Panc1 (cell line): Measurements from ENCODE around the gene DACH1. TPM values are rescaled to one million over a fixed set of nuclear protein-coding genes. Genes with fewer than 3 reads are reported as not detected.

Experiments used
- ATAC-seq: fragments of 200-7000 bp; cut with Tn5 transposase; 2 replicates; pipeline ENCODE4 v1.9.1; 2020; ENCODE audit warnings: mild to moderate bottlenecking, moderate library complexity
- BruUV-seq: library from RNA; stranded (reverse); fragments of 400-500 nt; replicated peaks from 2 replicates; lab custom pipeline; 2021; lab: Mats Ljungman, UMichigan
- CTCF ChIA-PET: fragments of 300-600 bp; sonication (Branson Sonifier 250); formaldehyde crosslinking; loops from one replicate; lab custom pipeline; 2022; ENCODE audit warnings: antibody characterized with exemption; lab: Charles Lee
- POLR2A ChIA-PET: fragments of 300-600 bp; sonication (Branson Sonifier 250); formaldehyde crosslinking; loops from one replicate; lab custom pipeline; 2022; ENCODE audit warnings: antibody characterized with exemption; lab: Charles Lee
- DNase-seq: peaks from one replicate; pipeline ENCODE4 v3.0.0-alpha.2; 2010; ENCODE audit warnings: low read depth, low spot score
- H3K27ac ChIP-seq: 2 replicates; pipeline ENCODE4 v1.5.1; 2011; ENCODE audit warnings: mild to moderate bottlenecking, low read length, inconsistent platforms
- H3K27me3 ChIP-seq: fragments of 200-500 bp; sonication (Bioruptor generic); 2 replicates; pipeline ENCODE4 v1.6.0; 2014; ENCODE audit warnings: low read length, inconsistent platforms; ENCODE audit not compliant: control insufficient read depth, insufficient read depth
- H3K36me3 ChIP-seq: fragments of 200-500 bp; sonication (Bioruptor generic); 2 replicates; pipeline ENCODE4 v1.5.1; 2014; ENCODE audit warnings: inconsistent platforms, mild to moderate bottlenecking, low read length, moderate library complexity; ENCODE audit not compliant: control insufficient read depth, insufficient read depth
- H3K4me1 ChIP-seq: 2 replicates; pipeline ENCODE4 v1.5.1; 2011; ENCODE audit warnings: inconsistent platforms, mild to moderate bottlenecking, low read length, moderate library complexity; ENCODE audit not compliant: control insufficient read depth, insufficient read depth
- H3K4me3 ChIP-seq, 2 experiments: 2 replicates each; pipeline ENCODE4 v1.5.1; 2011 to 2012; ENCODE audit warnings: low read depth in 2 of 2, low read length in 2 of 2, mild to moderate bottlenecking in 2 of 2, inconsistent platforms in 1 of 2, moderate library complexity in 1 of 2
- H3K9me3 ChIP-seq: fragments of 200-500 bp; sonication (Bioruptor generic); 2 replicates; pipeline ENCODE4 v1.5.1; 2014; ENCODE audit warnings: low read depth, mild to moderate bottlenecking, inconsistent platforms, low read length, moderate library complexity; ENCODE audit not compliant: control insufficient read depth, insufficient read depth
- POLR2AphosphoS5 ChIP-seq: IDR thresholded peaks from 2 replicates; pipeline ENCODE4 v1.6.1; 2012; ENCODE audit warnings: mild to moderate bottlenecking, low read depth, low read length, moderate library complexity
- SIN3A ChIP-seq: IDR thresholded peaks from 2 replicates; pipeline ENCODE4 v1.6.1; 2012; ENCODE audit warnings: low read depth, mild to moderate bottlenecking, low read length, moderate library complexity, borderline replicate concordance; ENCODE audit not compliant: insufficient read depth
- TCF7L2 ChIP-seq: IDR thresholded peaks from 2 replicates; pipeline ENCODE4 v1.6.1; 2011; ENCODE audit warnings: mild to moderate bottlenecking, low read depth, low read length, inconsistent platforms
- in situ Hi-C: cut with HindIII; loops from 2 replicates; pipeline ENCODE4 v1.10.0; 2016; ENCODE audit warnings: low sequenced_read_pairs, low pct_unique_long_range_greater_than_20kb
- intact Hi-C: fragments of 100-400 bp; cut with micrococcal nuclease; formaldehyde crosslinking; loops from one replicate; pipeline ENCODE4 v1.10.0; 2022; ENCODE audit not compliant: unreplicated experiment
- total RNA-seq: library from RNA; stranded (reverse); gene quantifications from one replicate; pipeline ENCODE4 v1.2.1, GENCODE V29; 2021; ENCODE audit not compliant: unreplicated experiment
- TF ChIP-seq, protein P1 (sequence below), 2 experiments: IDR thresholded peaks; 2 replicates each; pipeline ENCODE4 v1.6.1; 2011 to 2012; ENCODE audit warnings: low read depth in 2 of 2, control low read depth in 1 of 2, low read length in 1 of 2, mild to moderate bottlenecking in 1 of 2, moderate library complexity in 1 of 2; ENCODE audit not compliant: insufficient read depth in 1 of 2
- TF ChIP-seq, protein P2 (sequence below): fragments of 450-650 bp; IDR thresholded peaks from 2 replicates; pipeline ENCODE4 v1.5.1; 2017; ENCODE audit warnings: mild to moderate bottlenecking

DACH1 gene
- total RNA-seq, 1 experiment from 2014 or later = 0.54 TPM

- no TSS peak for BruUV-seq
- no peaks in the 10 kb centered on the region for H3K9me3 ChIP-seq
- ATAC-seq (no peak), DNase-seq (no peak)
- CTCF ChIA-PET = no interaction called here
- H3K4me1 ChIP-seq = no peaks in the 10 kb centered on the region
- H3K27ac ChIP-seq = no peak overlapping the region
- in situ Hi-C loops = no loop called here
- H3K36me3 ChIP-seq = no peaks in the 10 kb centered on the region
- TF ChIP-seq, protein P1, sequence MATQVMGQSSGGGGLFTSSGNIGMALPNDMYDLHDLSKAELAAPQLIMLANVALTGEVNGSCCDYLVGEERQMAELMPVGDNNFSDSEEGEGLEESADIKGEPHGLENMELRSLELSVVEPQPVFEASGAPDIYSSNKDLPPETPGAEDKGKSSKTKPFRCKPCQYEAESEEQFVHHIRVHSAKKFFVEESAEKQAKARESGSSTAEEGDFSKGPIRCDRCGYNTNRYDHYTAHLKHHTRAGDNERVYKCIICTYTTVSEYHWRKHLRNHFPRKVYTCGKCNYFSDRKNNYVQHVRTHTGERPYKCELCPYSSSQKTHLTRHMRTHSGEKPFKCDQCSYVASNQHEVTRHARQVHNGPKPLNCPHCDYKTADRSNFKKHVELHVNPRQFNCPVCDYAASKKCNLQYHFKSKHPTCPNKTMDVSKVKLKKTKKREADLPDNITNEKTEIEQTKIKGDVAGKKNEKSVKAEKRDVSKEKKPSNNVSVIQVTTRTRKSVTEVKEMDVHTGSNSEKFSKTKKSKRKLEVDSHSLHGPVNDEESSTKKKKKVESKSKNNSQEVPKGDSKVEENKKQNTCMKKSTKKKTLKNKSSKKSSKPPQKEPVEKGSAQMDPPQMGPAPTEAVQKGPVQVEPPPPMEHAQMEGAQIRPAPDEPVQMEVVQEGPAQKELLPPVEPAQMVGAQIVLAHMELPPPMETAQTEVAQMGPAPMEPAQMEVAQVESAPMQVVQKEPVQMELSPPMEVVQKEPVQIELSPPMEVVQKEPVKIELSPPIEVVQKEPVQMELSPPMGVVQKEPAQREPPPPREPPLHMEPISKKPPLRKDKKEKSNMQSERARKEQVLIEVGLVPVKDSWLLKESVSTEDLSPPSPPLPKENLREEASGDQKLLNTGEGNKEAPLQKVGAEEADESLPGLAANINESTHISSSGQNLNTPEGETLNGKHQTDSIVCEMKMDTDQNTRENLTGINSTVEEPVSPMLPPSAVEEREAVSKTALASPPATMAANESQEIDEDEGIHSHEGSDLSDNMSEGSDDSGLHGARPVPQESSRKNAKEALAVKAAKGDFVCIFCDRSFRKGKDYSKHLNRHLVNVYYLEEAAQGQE (IDR thresholded peaks at IDR 0.05; ENCODE audit: insufficient read depth in 1 of 2, low read depth in 2 of 2, low read length in 1 of 2) = no peak
- TF ChIP-seq, protein P2, sequence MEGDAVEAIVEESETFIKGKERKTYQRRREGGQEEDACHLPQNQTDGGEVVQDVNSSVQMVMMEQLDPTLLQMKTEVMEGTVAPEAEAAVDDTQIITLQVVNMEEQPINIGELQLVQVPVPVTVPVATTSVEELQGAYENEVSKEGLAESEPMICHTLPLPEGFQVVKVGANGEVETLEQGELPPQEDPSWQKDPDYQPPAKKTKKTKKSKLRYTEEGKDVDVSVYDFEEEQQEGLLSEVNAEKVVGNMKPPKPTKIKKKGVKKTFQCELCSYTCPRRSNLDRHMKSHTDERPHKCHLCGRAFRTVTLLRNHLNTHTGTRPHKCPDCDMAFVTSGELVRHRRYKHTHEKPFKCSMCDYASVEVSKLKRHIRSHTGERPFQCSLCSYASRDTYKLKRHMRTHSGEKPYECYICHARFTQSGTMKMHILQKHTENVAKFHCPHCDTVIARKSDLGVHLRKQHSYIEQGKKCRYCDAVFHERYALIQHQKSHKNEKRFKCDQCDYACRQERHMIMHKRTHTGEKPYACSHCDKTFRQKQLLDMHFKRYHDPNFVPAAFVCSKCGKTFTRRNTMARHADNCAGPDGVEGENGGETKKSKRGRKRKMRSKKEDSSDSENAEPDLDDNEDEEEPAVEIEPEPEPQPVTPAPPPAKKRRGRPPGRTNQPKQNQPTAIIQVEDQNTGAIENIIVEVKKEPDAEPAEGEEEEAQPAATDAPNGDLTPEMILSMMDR = no peak
- TF ChIP-seq SIN3A (no peak), TCF7L2 (no peak), POLR2AphosphoS5 (no peak)
- no peak overlapping the region for H3K4me3 ChIP-seq
- POLR2A ChIA-PET = no interaction called here
- intact Hi-C loops = no loop called here
- no peaks in the 10 kb centered on the region for H3K27me3 ChIP-seq
Observed at GRCh38 chr13:71808708-71809107, 58.3 kb downstream of the DACH1 start.

DNA sequence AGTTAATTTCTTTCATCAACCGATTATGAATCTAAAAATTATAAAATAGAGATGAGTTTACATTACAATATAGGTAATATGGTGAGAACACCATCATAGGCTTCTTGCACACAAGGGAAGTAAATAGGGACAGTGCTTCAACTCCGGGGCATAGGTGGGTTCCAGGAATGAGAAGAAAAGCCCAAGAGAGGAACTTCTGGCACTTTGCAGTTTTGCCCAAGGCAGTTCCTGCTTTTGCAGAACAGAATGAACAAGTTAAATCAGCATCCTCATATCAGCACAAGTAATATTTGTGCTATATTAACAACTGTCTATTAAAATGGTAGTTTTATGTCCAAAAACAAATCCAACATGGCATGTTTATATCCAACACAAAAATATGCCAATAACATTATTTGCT is 60.1 kb downstream of the DACH1 start:
- H3K27me3 ChIP-seq = no peaks in the 10 kb centered on the region

More for the DNA sequence above, 60.1 kb downstream of the DACH1 start:
- BruUV-seq = no TSS peak
- Histone ChIP-seq H3K27ac (no peak overlapping the region), H3K9me3 (no peaks in the 10 kb centered on the region), H3K36me3 (no peaks in the 10 kb centered on the region), H3K4me1 (no peaks in the 10 kb centered on the region), H3K4me3 (no peak overlapping the region)
- in situ Hi-C loops (no loop called here), intact Hi-C loops (no loop called here)
- ChIA-PET POLR2A (no interaction called here), CTCF (no interaction called here)
- ATAC-seq (no peak), DNase-seq (no peak)
- TF ChIP-seq SIN3A (no peak), TCF7L2 (no peak), POLR2AphosphoS5 (no peak)
- TF ChIP-seq, protein P1 (IDR thresholded peaks at IDR 0.05; ENCODE audit: insufficient read depth in 1 of 2, low read depth in 2 of 2, low read length in 1 of 2) = no peak
- TF ChIP-seq, protein P2 = no peak
